Epithelial cell of proximal tubule (primary cell): ENCODE results near the gene MARCKSL1. TPM values are rescaled to one million over a fixed set of nuclear protein-coding genes. Genes with fewer than 3 reads are reported as not detected.

Source experiments
- DNase-seq: peaks from one replicate; pipeline ENCODE4 v3.0.0-alpha.2; 2011; ENCODE audit warnings: low read depth
- H3K4me3 ChIP-seq: 2 replicates; pipeline ENCODE4 v1.5.1; 2011; ENCODE audit warnings: low read depth, mild to moderate bottlenecking, low read length
- CTCF ChIP-seq: conservative IDR thresholded peaks from 2 replicates; pipeline ENCODE4 v1.5.1; 2012; ENCODE audit warnings: low read depth, mild to moderate bottlenecking, low read length
- total RNA-seq: library from RNA; depleted of rRNA; stranded (reverse); fragments of >200 nt; gene quantifications from 2 replicates; pipeline ENCODE4 v1.2.3, GENCODE V29; 2015

MARCKSL1 gene
- total RNA-seq, 1 donor from 2014 or later = 190 TPM

- no peak overlapping the region for H3K4me3 ChIP-seq
- no peak for DNase-seq
- no peak for TF ChIP-seq CTCF
Measured at GRCh38 chr1:32345289-32345827, 9.3 kb upstream of the MARCKSL1 start.

GRCh38 chr1:32342704-32343103 lies 6.7 kb upstream of the MARCKSL1 start:
- H3K4me3 ChIP-seq = no peak overlapping the region
- no peak for DNase-seq
- TF ChIP-seq CTCF = no peak

GRCh38 chr1:32341971-32342370 lies 5.9 kb upstream of the MARCKSL1 start:
- no peak for DNase-seq
- no peak overlapping the region for H3K4me3 ChIP-seq
- TF ChIP-seq CTCF = no peak

- H3K4me3 ChIP-seq = no peak overlapping the region
- no peak for TF ChIP-seq CTCF
- DNase-seq = no peak
Measured at GRCh38 chr1:32341186-32341757, 5.2 kb upstream of the MARCKSL1 start.

- H3K4me3 ChIP-seq = no peak overlapping the region
- no peak for DNase-seq
- no peak for TF ChIP-seq CTCF
Measured at GRCh38 chr1:32339363-32339978, 3.4 kb upstream of the MARCKSL1 start.

GRCh38 chr1:32338637-32339145 lies 2.7 kb upstream of the MARCKSL1 start:
- no peak for TF ChIP-seq CTCF

More at GRCh38 chr1:32338637-32339145, 2.7 kb upstream of the MARCKSL1 start:
- no peak for DNase-seq
- H3K4me3 ChIP-seq = no peak overlapping the region
